Stimulated activated CD4-positive, alpha-beta T cell treated with anti-CD3 and anti-CD28 coated beads, Interleukin-12 subunit alpha, Interleukin-12 subunit beta, amount 100 ng/mL, for 24 hours (primary cell): ENCODE data around the gene MFAP2.

Source experiments
- DNase-seq, 2 experiments: peaks; one replicate each; pipeline ENCODE4 v3.0.0-alpha.2; 2020; ENCODE audit warnings: low read depth in 2 of 2

MFAP2 gene

DNA sequence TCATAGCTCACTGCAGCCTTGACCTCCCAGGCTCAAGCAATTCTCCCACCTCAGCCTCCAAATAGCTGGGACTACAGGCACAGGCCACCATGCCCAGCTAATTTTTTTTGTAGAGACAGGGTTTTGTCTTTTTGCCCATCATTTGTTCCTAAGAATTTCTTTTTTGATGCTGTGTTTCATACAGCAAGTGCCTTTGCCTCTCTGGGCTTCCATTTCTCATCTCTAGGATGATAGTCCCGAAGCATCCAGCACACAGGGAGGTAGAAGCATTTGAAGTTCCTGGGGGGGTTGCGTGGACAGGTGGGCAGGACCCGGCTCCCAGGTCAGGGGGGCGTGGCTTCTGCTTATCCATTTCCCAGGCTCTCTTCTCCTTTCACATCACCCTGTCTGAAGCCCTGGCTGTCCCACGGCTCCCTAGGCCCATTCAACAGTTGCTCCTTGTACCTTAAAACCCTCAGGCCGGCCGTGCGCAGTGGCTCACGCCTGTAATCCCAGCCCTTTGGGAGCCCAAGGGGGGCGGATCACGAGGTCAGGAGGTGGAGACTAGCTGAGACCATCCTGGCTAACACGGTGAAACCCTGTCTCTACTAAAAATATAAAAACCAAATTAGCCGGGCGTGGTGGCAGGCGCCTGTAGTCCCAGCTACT, 27.9 kb upstream of the MFAP2 start:
- DNase-seq = no peak

- DNase-seq = no peak
Observed at GRCh38 chr1:17007121-17007520, 26.7 kb upstream of the MFAP2 start.

DNA sequence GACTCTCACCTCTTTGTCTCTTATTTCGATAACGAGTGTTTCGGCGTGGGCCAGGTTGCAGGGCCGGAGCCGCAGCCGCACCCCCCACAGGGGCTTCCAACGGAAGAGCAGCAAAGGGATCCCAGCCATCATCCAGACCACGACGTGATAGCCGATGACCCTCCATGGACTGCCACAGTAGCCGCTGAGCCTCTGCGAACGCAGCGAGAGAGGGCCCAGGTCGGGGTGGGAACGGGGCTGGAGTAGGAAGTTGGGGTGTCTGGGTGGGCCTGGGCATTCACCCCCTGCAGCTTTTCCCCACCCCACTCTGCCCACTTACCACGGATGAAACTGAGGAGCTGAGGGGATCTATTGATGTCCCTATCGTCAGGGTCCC, 24.9 kb upstream of the MFAP2 start:
- no peak for DNase-seq

- DNase-seq = no peak
Observed at GRCh38 chr1:17004466-17005364, 24.3 kb upstream of the MFAP2 start.

DNA sequence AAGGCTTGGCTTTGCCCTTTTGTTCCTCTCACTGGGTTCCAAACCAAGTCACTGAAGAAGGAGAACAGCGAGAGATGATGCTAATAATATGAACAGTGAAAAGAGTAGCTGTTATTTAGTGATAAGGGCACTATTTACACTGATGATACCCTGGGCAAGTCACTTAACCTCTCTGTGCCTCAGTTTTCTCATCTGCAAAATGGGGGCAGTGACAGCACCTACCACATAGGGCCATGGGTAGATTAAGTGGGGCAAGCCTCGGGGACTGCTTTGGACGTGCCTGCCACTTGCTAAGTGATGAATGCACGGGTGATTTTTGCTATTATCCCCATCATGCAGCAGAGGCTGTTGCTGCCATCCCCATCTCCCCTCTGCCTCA, 22.1 kb upstream of the MFAP2 start:
- no peak for DNase-seq

DNA sequence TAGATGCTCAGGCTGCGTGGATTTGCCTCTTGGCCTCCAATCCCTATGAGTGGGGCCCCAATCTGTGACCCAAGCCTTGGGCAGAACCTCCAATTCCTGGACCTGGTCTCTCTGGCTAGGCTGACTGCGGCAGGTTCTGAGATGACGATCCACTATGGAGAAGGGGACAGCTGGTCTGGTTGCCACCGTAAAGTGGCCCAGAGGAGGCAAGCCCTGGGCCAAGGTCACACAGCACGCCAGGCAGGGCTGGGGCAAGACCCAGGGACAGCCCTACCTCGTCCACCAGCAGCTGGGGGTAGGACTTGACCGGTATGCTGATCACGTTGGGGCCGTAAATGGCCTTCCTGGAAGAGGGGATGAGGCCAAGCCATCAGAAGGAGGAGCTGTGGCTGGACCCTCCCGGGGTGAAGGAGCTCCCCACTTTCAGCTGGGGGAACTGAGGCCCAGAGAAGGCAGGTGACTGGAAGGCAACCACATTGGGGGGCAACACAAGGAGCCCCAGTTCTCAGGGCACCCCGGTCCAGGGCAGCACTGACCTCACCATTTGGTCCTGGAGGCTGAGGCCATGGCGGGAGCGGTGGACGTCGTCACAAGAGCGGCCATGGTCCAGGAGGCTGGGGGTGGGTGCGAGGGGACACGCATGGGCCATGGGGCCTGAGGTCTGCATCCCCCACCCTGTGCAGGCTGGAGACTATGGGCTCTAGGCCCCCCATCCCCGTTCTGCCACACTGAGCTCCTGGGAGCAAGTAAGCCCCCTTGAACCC, 21.5 kb upstream of the MFAP2 start:
- no peak for DNase-seq

DNA sequence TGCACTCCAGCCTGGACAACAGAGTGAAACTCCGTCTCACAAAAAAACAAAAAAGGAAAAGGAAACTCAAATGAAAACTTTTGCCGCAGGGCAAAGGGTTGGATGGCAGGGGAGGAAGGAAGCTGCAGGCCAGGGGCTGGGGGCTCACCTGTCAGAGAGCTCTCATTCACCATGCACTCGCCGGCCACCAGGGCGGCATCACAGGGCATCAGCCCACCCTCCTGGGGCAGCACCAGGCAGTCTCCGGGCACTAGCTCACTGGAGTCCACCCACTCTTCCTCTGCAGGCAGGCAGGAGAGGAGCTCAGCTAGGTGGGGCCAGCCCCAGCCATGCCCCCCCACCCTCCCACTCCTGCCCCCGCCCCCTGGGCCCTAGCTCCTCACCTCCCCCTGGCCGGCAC, 19.4 kb upstream of the MFAP2 start:
- DNase-seq = no peak

GRCh38 chr1:16998589-16998988, 18.2 kb upstream of the MFAP2 start:
- no peak for DNase-seq

DNA sequence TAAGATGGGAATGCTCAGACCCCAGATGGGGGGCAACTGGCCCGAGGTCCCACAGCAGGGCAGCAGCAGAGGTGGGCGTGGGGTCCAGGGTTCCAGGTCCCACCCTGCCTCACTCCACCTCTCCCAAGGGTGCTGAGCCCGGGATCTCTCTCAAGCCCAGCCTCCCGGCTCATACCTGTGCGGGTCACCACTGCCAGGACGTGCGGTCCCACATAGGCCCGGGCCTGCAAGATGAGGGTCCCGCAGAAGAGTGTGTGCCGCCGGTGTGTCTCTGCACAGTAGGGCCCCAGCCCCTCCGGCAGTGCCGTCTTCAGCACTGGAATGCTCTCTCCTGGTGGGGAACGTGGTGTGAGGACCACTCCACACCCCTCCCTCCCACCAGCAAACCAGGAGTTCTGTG, 16.4 kb upstream of the MFAP2 start:
- DNase-seq = no peak

- DNase-seq = no peak
Observed at GRCh38 chr1:16993521-16994038, 13.2 kb upstream of the MFAP2 start.

DNA sequence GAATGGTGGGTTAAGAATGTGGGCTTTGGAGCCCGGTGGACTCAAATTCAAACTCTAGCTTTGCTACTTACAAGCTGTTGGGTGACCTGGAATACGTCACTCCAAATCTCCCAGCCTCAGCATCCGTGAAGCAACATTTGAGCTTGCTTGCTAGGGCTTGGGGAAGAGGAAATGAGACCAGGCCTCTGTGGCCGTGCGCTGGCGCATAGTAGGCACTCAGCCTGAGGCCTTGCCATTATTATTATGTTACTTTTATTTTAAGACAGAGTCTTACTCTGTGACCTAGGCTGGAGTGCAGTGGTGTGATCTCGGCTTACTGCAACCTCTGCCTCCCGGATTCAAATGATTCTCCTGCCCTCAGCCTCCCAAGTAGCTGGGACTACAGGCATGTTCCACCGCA, 12.3 kb upstream of the MFAP2 start:
- no peak for DNase-seq

- no peak for DNase-seq
Observed at GRCh38 chr1:16992102-16992501, 11.7 kb upstream of the MFAP2 start.

DNA sequence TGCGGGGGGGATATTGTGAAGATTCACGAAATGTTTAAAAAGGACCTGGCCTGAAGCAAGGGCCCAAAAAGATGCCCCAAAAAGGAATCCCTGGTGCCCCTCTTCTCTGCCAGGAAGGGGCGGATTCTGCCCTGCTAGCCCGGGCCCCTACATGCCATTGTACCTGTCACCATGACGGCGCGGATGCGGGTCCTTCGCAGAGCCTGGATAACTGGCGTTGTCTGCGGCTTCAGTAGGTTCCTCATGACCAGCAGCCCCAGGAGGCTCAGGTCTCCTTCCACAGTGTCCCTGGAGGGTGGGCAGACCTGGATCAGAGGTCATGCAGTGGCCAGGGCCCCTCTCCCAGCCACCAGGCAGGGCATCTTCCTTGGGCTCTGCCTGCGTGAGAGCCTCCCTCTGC, 11.2 kb upstream of the MFAP2 start:
- DNase-seq = no peak

GRCh38 chr1:16989676-16990391, 9.4 kb upstream of the MFAP2 start:
- no peak for DNase-seq

DNA sequence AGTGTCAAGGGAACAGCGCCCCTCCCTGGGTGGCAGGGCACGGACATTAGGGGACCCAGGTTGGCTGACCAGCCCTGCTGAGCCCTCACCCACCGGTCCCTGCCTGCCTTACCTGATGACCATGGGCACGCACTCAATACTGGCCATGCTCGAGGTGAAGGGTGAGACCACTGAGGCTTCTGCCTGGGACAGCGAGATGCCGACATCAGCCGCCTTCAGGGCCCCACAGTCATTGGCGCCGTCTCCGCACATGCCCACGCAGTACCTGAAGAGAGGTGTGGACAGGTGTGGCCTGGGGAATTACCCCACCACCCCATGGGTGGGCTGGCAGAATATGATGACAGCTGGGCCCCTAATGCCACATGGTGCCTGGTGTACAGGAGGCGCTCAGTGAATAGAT, 7.8 kb upstream of the MFAP2 start:
- no peak for DNase-seq

- DNase-seq = no peak
Observed at GRCh38 chr1:16986962-16987361, 6.5 kb upstream of the MFAP2 start.

GRCh38 chr1:16986560-16986959, 6.1 kb upstream of the MFAP2 start:
- no peak for DNase-seq

- DNase-seq = no peak
Observed at GRCh38 chr1:16986113-16986512, 5.7 kb upstream of the MFAP2 start.

DNA sequence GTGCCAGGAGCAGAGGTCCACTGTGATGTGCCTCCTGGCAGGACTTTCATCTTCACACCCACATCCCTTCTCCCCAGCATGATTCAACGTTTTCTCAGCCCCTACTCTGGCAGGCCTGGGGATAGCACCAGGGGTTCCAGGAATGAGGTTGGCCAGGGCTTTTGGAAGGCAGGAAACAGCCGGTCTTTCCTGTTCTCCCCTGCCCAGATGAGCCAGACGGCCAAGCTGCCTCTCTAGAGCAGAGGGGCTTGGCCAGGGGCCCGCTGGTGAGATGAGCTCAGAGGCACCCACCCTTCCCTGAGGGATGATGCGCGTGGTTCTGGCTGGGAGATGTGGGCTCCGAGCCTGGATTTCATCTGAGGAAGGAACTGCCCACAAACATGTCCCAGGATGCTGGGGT, 4.3 kb upstream of the MFAP2 start:
- DNase-seq = no peak

GRCh38 chr1:16983649-16984048, 3.2 kb upstream of the MFAP2 start:
- DNase-seq = no peak

GRCh38 chr1:16982902-16983301, 2.5 kb upstream of the MFAP2 start:
- no peak for DNase-seq
